GM12875 (cell line): ENCODE data around the gene OR2D2.
"Not testable (repeated sequence)": the region's sequence is repeated elsewhere in the genome, so short reads cannot be mapped to it uniquely, and the experiment has no call there.

Source experiments
- H3K4me3 ChIP-seq: one replicate; pipeline ENCODE4 v1.5.1; 2011; ENCODE audit warnings: low read depth, low read length, control low read depth
- TF ChIP-seq, protein P1 (sequence below): IDR thresholded peaks from 2 replicates; pipeline ENCODE4 v1.5.1; 2011; ENCODE audit warnings: low read depth, mild to moderate bottlenecking, control low read depth, inconsistent platforms, low read length, moderate library complexity, borderline replicate concordance; ENCODE audit not compliant: insufficient read depth

OR2D2 gene

DNA sequence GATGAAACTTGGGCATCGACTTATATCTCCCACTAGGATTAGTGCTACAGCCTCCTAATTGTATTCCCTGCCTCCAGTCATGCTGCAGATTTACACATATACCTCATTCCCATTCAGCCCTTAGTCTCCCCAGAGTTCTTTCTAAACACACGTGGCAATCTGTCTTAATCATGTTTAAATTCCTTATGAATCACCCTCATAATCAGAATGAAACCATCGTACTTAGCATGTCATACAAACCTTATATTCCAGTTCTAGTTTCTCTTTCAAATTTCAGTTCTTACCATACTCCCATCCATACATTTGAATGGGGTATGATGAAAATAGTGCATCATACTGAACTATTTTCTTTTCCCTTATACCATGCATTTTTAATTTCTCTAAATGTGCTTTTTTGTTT, 35.4 kb downstream of the OR2D2 start:
- TF ChIP-seq, protein P1, sequence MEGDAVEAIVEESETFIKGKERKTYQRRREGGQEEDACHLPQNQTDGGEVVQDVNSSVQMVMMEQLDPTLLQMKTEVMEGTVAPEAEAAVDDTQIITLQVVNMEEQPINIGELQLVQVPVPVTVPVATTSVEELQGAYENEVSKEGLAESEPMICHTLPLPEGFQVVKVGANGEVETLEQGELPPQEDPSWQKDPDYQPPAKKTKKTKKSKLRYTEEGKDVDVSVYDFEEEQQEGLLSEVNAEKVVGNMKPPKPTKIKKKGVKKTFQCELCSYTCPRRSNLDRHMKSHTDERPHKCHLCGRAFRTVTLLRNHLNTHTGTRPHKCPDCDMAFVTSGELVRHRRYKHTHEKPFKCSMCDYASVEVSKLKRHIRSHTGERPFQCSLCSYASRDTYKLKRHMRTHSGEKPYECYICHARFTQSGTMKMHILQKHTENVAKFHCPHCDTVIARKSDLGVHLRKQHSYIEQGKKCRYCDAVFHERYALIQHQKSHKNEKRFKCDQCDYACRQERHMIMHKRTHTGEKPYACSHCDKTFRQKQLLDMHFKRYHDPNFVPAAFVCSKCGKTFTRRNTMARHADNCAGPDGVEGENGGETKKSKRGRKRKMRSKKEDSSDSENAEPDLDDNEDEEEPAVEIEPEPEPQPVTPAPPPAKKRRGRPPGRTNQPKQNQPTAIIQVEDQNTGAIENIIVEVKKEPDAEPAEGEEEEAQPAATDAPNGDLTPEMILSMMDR: no peak
- H3K4me3 ChIP-seq: no peak overlapping the region

DNA sequence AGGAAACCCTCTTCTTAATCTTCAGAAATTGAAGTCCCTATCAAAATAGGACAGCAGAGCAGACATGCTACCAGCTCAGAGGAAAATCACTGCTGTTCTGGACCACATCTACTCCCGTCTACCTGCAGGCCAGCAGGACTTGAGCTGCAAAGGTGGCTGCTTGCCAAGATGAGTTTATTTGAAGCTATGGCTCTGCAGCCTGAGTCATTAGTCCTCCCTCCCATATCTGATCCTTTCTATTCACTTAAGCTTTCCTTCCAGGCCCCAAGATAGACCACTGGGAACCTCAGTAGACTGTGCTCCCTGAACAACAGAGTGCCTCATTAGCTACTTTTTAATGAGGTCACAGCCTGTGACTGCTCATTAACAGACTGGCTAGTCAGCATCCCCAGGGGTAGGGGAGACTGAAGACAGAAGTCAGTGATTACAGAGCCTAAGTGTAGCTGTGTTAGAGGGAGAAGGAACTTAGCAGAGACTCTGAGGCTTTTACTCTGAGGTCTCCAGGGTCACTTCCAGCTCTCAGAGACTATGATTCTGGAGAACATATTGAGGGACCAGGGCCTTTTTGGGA, 36.2 kb downstream of the OR2D2 start:
- H3K4me3 ChIP-seq: no peak overlapping the region
- TF ChIP-seq, protein P1: no peak

DNA sequence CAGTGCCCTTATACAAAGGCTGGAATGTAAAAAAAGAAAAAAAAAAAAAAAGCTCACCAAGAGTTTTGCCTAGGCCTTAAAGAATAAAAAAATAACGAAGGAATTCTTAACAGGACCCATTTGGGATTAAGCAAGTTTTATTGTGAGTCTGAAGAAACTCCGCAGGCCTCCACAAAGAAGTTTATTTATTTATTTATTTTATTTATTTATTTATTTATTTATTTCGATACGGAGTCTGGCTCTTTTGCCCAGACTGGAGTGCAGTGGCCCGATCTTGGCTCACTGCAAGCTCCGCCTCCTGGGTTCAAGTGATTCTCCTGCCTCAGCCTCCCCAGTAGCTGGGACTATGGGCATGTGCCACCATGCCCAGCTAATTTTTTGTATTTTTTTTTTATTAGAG, 37.5 kb downstream of the OR2D2 start:
- not testable (repeated sequence) for H3K4me3 ChIP-seq

DNA sequence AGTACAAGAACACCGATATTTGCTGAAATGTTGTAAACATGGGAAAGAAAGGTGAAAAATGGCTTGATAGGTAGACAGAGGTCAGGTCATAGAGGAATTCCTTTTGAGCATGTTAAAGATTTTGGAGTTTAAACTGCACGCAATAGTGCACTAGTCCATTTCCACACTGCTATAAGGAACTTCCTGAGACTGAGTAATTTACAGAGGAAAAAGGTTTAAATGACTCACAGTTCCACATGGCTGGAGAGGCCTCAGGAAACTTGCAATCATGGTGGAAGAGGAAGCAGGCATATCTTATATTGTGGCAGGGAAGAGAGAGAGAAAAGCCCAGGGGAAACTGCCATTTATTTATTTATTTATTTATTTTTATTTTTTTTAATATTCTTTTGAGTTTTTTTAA, 41.8 kb downstream of the OR2D2 start:
- TF ChIP-seq, protein P1: no peak
- no peak overlapping the region for H3K4me3 ChIP-seq

DNA sequence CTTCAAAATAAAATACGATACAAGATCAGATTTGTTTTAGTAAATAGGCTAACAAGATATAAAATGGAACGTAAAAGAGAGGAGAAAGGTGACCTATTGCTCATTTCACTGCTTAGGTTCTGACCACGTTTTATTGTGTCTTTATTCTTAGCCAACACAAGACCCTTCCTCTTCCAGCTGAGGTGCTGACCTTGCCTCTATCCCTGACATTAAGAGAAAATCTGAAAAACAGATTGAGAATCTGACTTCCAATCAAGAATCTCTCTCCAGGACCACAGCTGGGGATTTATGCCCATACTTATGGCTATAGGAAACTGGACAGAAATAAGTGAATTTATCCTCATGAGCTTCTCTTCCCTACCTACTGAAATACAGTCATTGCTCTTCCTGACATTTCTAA, 46.9 kb downstream of the OR2D2 start, which contains the start of gene OR10A5:
TSS of gene OR10A5 (plus strand) at position 301 of the 400 bp plus-strand sequence. CDS start at position 301, 0 bp downstream.
- TF ChIP-seq, protein P1: no peak
- no peak within 1 kb of the TSS for H3K4me3 ChIP-seq

DNA sequence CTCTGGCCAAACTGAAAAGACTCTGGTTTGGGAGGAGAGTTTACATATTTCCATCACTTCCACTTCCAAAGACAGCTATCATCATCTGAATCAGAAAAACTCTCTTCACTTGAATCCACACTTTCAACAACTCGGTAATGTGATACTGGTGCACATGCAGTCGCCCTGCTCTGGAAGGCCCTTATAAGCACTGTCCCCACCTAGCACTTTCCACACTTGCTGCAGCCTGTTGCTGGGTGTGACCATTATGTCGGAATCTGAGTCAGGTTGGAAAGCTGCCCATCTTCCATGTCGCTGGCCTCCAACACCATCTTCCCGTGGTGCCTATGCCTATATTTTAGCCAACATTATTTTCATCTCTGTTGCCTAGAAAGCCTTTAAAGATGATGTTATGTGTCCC, 47.9 kb downstream of the OR2D2 start:
- TF ChIP-seq, protein P1: no peak
- no peak overlapping the region for H3K4me3 ChIP-seq

DNA sequence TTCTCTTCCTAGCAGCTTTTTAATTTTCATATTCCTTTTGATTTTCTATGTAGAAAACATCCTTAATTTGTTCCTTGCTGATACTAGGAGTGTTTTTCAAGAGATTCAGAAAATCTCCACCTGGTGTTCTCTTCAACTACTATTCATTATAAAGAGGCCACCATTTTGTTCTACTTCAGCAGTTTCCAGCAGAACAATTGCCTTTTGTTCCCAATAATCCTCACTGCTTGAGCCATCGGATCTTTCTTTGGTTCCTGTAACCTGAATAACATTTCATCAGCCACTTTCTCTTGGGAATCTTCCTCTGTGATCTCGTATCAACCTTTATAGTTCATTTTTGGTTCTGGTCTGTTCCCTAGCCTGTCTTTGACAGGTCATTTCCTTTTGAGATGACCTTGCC, 48.6 kb downstream of the OR2D2 start:
- TF ChIP-seq, protein P1: no peak
- no peak overlapping the region for H3K4me3 ChIP-seq

DNA sequence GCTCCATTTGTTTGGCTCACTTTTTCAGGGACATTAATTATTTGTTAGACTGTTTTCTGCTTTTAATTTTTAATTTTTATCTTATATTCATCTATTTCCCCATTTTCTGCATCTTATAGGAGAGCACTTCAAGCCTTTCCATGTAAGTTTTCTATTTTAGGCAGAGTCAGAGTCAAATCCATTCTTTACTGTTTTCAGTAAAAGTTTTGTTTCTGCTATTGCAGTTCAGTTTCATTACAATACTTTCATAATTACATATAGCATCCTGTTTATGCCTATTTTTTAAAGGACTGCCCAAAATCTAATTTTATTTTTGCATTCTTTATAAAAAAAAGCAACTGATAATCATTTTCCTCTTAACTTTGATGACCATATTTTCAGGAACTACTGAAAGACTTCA, 50.6 kb downstream of the OR2D2 start:
- H3K4me3 ChIP-seq: no peak overlapping the region
- TF ChIP-seq, protein P1: no peak
